ENCODE data around the gene NF2. TPM values are rescaled to one million over a fixed set of nuclear protein-coding genes. Genes with fewer than 3 reads are reported as not detected.

Gene NF2
- total and polyA plus RNA-seq, 2 of the 8 experiments (the other 6 are each of a cell fraction or from before 2014, with no cell fraction given) = 17.6 to 53.6 TPM

DNA sequence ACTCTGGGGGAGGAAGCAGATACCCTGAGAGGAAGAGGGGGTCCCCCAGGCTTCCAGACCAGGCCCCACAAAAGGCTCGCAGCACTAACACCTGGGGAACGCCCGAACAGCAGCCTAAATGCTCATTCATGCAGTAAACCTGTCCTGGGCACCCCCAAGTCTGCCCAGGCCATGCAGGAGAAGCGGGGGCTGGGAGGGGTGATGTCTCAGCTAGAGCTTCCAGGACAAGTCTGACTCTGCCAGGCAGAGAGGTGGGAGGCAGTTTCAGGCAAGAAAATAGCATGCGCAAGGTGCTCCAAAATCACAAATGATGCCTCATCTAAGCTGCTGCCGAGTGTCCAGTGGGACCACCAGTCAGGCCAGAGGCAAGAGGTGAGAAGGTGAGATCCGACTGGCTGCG is 131.0 kb downstream of the NF2 start:
- CTCF ChIA-PET (ENCODE audit: partially characterized antibody) = interaction anchor here (0.8 to 2.8 kb wide), 8 partner anchors 11 to 271 kb away, joined by 3 to 7 read pairs (median 4); no protein-coding TSS in a partner anchor
- 90% methylated on average over 8 of the region's 8 CpGs; no CpG with 5 or more reads in 1 of the 2 experiments for WGBS, 2 experiments (ENCODE audit: extremely low coverage in 1 of 2, insufficient coverage in 1 of 2, insufficient read length in 1 of 2, insufficient replicate concordance in 2 of 2, low coverage in 1 of 2, low lambda C conversion rate in 2 of 2, missing lambda C conversion rate in 1 of 2)
- TF ChIP-seq BRCA1 (IDR thresholded peaks at IDR 0.05; ENCODE audit: low read depth, low read length) (no peak), CBX8 (IDR thresholded peaks at IDR 0.05; ENCODE audit: borderline replicate concordance, low read depth, low read length) (no peak), PHF8 (conservative IDR thresholded peaks at IDR 0.05; ENCODE audit: low read depth, low read length) (no peak), SIRT6 (IDR thresholded peaks at IDR 0.05; ENCODE audit: low read length) (no peak), BACH1 (IDR thresholded peaks at IDR 0.05; ENCODE audit: low read length) (no peak), ASH2L (IDR thresholded peaks at IDR 0.05; ENCODE audit: low read length) (no peak), RXRA (IDR thresholded peaks at IDR 0.05; ENCODE audit: insufficient read depth, low read depth, low read length) (no peak), ATF2 (IDR thresholded peaks at IDR 0.05; ENCODE audit: low read length) (no peak), SIN3A (conservative IDR thresholded peaks at IDR 0.05 in 1 of 2, IDR thresholded peaks at IDR 0.05 in 1 of 2; ENCODE audit: low read depth in 1 of 2, low read length in 2 of 2) (no peak), KDM4A (IDR thresholded peaks at IDR 0.05; ENCODE audit: low read depth, low read length, severe bottlenecking) (no peak)
- TF ChIP-seq, protein P1, sequence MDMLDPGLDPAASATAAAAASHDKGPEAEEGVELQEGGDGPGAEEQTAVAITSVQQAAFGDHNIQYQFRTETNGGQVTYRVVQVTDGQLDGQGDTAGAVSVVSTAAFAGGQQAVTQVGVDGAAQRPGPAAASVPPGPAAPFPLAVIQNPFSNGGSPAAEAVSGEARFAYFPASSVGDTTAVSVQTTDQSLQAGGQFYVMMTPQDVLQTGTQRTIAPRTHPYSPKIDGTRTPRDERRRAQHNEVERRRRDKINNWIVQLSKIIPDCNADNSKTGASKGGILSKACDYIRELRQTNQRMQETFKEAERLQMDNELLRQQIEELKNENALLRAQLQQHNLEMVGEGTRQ (IDR thresholded peaks at IDR 0.05; ENCODE audit: low read length) = no peak

More for the DNA sequence above, 131.0 kb downstream of the NF2 start:
- POLR2A ChIA-PET (ENCODE audit: partially characterized antibody) = interaction anchor here (0.5 to 1.0 kb wide), 2 partner anchors 18 to 136 kb away, joined by 3 read pairs; no protein-coding TSS in a partner anchor
- Histone ChIP-seq H2BK15ac (ENCODE audit: low read length) (no peak overlapping the region), H3K4me3 (ENCODE audit: extremely low read depth in 1 of 4, insufficient read depth in 2 of 4, low read depth in 3 of 4, low read length in 4 of 4) (no peak overlapping the region), H2BK20ac (ENCODE audit: low read length) (no peak overlapping the region), H3K23ac (ENCODE audit: insufficient read length) (no peak overlapping the region), H3K4me2 (ENCODE audit: insufficient read depth in 1 of 2, low read depth in 2 of 2, low read length in 2 of 2) (no peak overlapping the region), H2BK12ac (ENCODE audit: low read depth, low read length) (no peak overlapping the region), H2BK5ac (ENCODE audit: low read depth, low read length) (0 out of 2 replicates have a peak overlapping the region, but pooled peaks have one; percentile 40), H4K20me1 (replicated peaks in 1 of 2; ENCODE audit: control insufficient read depth in 1 of 2, insufficient read depth in 2 of 2, low read length in 2 of 2) (no peaks in the 10 kb centered on the region), H2BK120ac (replicated peaks; ENCODE audit: low read depth, low read length) (no peak overlapping the region), H4K8ac (ENCODE audit: extremely low read depth, insufficient read depth, low read length) (no peak overlapping the region), H3K4ac (replicated peaks; ENCODE audit: insufficient read length, low read depth, low read length) (no peak overlapping the region), H3K36me3 (ENCODE audit: control insufficient read depth in 2 of 4, insufficient read depth in 4 of 4, low read length in 3 of 4) (no peaks in the 10 kb centered on the region), H2AFZ (ENCODE audit: low read length) (no peak overlapping the region), H3K9me3 (ENCODE audit: insufficient read depth in 2 of 2, low read depth in 1 of 2, low read length in 1 of 2) (no peaks in the 10 kb centered on the region), H3K14ac (ENCODE audit: insufficient read length) (no peak overlapping the region), H3K23me2 (ENCODE audit: low read depth, low read length) (no peaks in the 10 kb centered on the region), H4K5ac (ENCODE audit: insufficient read length, low read depth, low read length) (no peak overlapping the region), H2AK5ac (ENCODE audit: low read depth, low read length) (no peak overlapping the region), H3K18ac (ENCODE audit: extremely low read depth, low read length) (0 out of 2 replicates have a peak overlapping the region, but pooled peaks have one; percentile 1), H3K79me1 (ENCODE audit: low read depth, low read length) (no peaks in the 10 kb centered on the region), H3K56ac (replicated peaks; ENCODE audit: insufficient read length, low read depth, low read length) (no peak overlapping the region), H3K4me1 (replicated peaks in 1 of 4; ENCODE audit: control insufficient read depth in 3 of 4, insufficient read depth in 4 of 4, low read length in 3 of 4) (peaks cover 0 to 12% (median 7%) of the 10 kb centered on the region in 4 experiments; a peak in 6 of 7 replicates), H4K91ac (replicated peaks; ENCODE audit: insufficient read length, low read length) (no peak overlapping the region), H3K9ac (replicated peaks in 1 of 4; ENCODE audit: extremely low read depth in 1 of 4, low read depth in 3 of 4, low read length in 3 of 4) (no peak overlapping the region), H3K27ac (ENCODE audit: low read depth, low read length) (no peak overlapping the region), H3K79me2 (ENCODE audit: control insufficient read depth in 1 of 2, insufficient read depth in 2 of 2, low read length in 2 of 2) (no peaks in the 10 kb centered on the region), H3K27me3 (replicated peaks in 1 of 4; ENCODE audit: control insufficient read depth in 3 of 4, extremely low read depth in 1 of 4, insufficient read depth in 3 of 4, low read length in 3 of 4) (no peaks in the 10 kb centered on the region)
- FAIRE-seq = no peak
- DNase-seq (ENCODE audit: low read depth in 1 of 2, low spot score in 2 of 2) = no peak
